GM21423 (cell line): ENCODE measurements around the gene KDM6B.

ENCODE experiments used
- ATAC-seq: cut with Tn5 transposase; IDR thresholded peaks from one replicate; pipeline ENCODE4 v1.9.1; 2021; ENCODE audit warnings: mild to moderate bottlenecking, moderate library complexity; ENCODE audit not compliant: unreplicated experiment

KDM6B gene

GRCh38 chr17:7822126-7822525, 11.9 kb upstream of the KDM6B start:
- ATAC-seq, result no peak

- no peak for ATAC-seq
These were observed 10.4 kb upstream of the KDM6B start for GRCh38 chr17:7823581-7824001.

- ATAC-seq, result no peak
These were observed 9.7 kb upstream of the KDM6B start for GRCh38 chr17:7824021-7824924.

- no peak for ATAC-seq
These were observed 8.6 kb upstream of the KDM6B start for GRCh38 chr17:7825206-7825990.

GRCh38 chr17:7830616-7831015, 3.4 kb upstream of the KDM6B start:
- ATAC-seq, result no peak

GRCh38 chr17:7831233-7831632, 2.8 kb upstream of the KDM6B start:
- ATAC-seq, result no peak

GRCh38 chr17:7832431-7832830, 1.6 kb upstream of the KDM6B start:
- ATAC-seq, result no peak

GRCh38 chr17:7833011-7833794, 814 bp upstream of the KDM6B start:
- no peak for ATAC-seq

GRCh38 chr17:7834542-7834956, 532 bp downstream of the KDM6B start:
- ATAC-seq, result peak; percentile 4

- ATAC-seq, result peak; percentile 40
These were observed 1.2 kb downstream of the KDM6B start for GRCh38 chr17:7834957-7835813.

- peak; percentile 24 for ATAC-seq
These were observed 2.0 kb downstream of the KDM6B start for GRCh38 chr17:7835814-7836595.

- ATAC-seq, result no peak
These were observed 2.8 kb downstream of the KDM6B start for GRCh38 chr17:7836596-7837407.

GRCh38 chr17:7837408-7838088, 3.5 kb downstream of the KDM6B start:
- no peak for ATAC-seq

GRCh38 chr17:7838090-7839075, 4.4 kb downstream of the KDM6B start:
- no peak for ATAC-seq

GRCh38 chr17:7839190-7839875, 5.3 kb downstream of the KDM6B start:
- no peak for ATAC-seq

GRCh38 chr17:7839876-7840261, 5.9 kb downstream of the KDM6B start:
- ATAC-seq, result no peak
